Upper lobe of left lung (tissue), 6 donors: Measurements from ENCODE around the gene C12orf75. TPM values are rescaled to one million over a fixed set of nuclear protein-coding genes. Genes with fewer than 3 reads are reported as not detected.

Experiments
- ATAC-seq, 2 donors: fragments of 200-7000 bp; cut with Tn5 transposase; one replicate each; pipeline ENCODE4 v1.9.1; 2022; ENCODE audit warnings: mild to moderate bottlenecking in 2 of 2, moderate library complexity in 2 of 2; ENCODE audit not compliant: low FRiP score in 2 of 2
- DNase-seq, 2 donors: peaks; one replicate each; pipeline ENCODE4 v3.0.0-alpha.2; 2019 to 2020
- H3K27ac ChIP-seq, 4 donors: fragments of 200-600 bp; sonication (generic); one replicate each; pipeline ENCODE4 v1.5.1; 2016 to 2019
- H3K27me3 ChIP-seq, 4 donors: fragments of 200-600 bp; sonication (generic); one replicate each; pipeline ENCODE4 v1.5.1; 2017 to 2019
- H3K36me3 ChIP-seq, 4 donors: fragments of 200-600 bp; sonication (generic); one replicate each; pipeline ENCODE4 v1.5.1; 2016 to 2019
- H3K4me1 ChIP-seq, 4 donors: fragments of 200-600 bp; sonication (generic); one replicate each; pipeline ENCODE4 v1.5.1; 2018 to 2019
- H3K4me3 ChIP-seq, 4 donors: fragments of 200-600 bp; sonication (generic); one replicate each; pipeline ENCODE4 v1.5.1; 2017 to 2019; ENCODE audit warnings: mild to moderate bottlenecking in 2 of 4, moderate library complexity in 1 of 4
- H3K9me3 ChIP-seq, 4 donors: fragments of 200-600 bp; sonication (generic); one replicate each; pipeline ENCODE4 v1.5.1; 2018 to 2019
- CTCF ChIP-seq, 6 experiments: fragments of 450-650 bp in 4 of 6; fragments of 200-600 bp in 2 of 6; sonication (generic) in 2 of 6; IDR thresholded peaks; one replicate each; pipeline ENCODE4 v1.5.1; 2016 to 2019; ENCODE audit warnings: antibody characterized with exemption in 6 of 6
- EP300 ChIP-seq, 4 donors: sonication (generic); formaldehyde crosslinking; IDR thresholded peaks; one replicate each; pipeline ENCODE4 v1.5.1; 2017; ENCODE audit warnings: antibody characterized with exemption in 4 of 4, control low read depth in 2 of 4
- POLR2A ChIP-seq, 4 donors: fragments of 450-650 bp; IDR thresholded peaks; one replicate each; pipeline ENCODE4 v1.5.1; 2016 to 2017; ENCODE audit warnings: antibody characterized with exemption in 4 of 4, mild to moderate bottlenecking in 2 of 4
- POLR2AphosphoS5 ChIP-seq, 2 donors: sonication (generic); formaldehyde crosslinking; IDR thresholded peaks; one replicate each; pipeline ENCODE4 v1.5.1; 2017; ENCODE audit warnings: antibody characterized with exemption in 2 of 2
- WGBS, 2 donors: methylation state at CpG; one replicate each; pipeline ENCODE4 v1.1.5; 2017 to 2018; 5-methylcytosine and 5-hydroxymethylcytosine counted together
- total RNA-seq, 6 donors: library from RNA; depleted of rRNA in 4 of 6; stranded (reverse); fragments of >200 nt in 4 of 6; gene quantifications; one replicate each; pipeline versions ENCODE4 v1.1.0 to v1.2.1, GENCODE V29; 2016 to 2021
- donor health status: DM: no; HTN: no; CAD: no; lungs with moderate emphysema.
- donor health status: DM: no; HTN: yes; CAD: no; lungs with severe emphysema.

C12orf75 gene
- total RNA-seq, 6 donors from 2014 or later, result 1.0 to 15.0 (median 6.2) TPM

DNA sequence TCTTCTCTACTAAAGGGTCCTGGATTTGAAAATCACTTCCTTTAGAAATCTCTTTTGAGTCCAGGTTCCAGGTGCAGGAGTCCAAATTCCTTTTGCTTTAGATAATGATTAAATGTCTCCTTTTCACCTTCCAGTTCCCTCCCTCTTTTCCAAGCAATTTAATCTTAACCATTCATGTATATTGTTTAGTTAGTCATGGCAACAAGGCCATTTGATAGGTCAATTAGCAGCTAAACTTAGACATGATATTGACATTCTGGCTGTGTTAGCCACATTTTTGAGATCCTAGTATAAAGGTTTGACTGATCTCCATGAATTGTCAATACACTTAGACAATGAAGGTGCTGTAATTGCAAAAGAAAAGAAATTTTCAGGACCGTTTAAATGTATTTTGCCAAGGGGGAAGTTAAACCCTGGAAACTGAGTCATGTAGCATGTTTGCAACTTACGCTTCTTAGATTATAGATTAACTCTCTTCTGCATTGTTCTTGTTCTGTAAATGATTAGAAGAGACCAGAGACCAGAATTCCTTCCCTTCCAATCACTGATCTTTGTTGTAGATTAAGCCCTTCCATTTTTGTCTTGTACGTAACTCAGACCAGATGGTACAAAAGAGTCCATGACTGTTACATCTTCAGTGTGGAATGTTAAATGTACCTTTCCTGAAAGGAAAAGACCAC is 12.4 kb upstream of the C12orf75 start:
- DNase-seq, result no peak
- Histone ChIP-seq H3K9me3 (peaks cover 0 to 8% (median 0%) of the 10 kb centered on the region in 4 donors), H3K36me3 (no peaks in the 10 kb centered on the region), H3K4me1 (no peaks in the 10 kb centered on the region), H3K4me3 (no peak overlapping the region), H3K27me3 (no peaks in the 10 kb centered on the region), H3K27ac (no peak overlapping the region)
- TF ChIP-seq POLR2A (IDR thresholded peaks at IDR 0.05) (no peak), CTCF (IDR thresholded peaks at IDR 0.05) (no peak), EP300 (IDR thresholded peaks at IDR 0.05) (no peak), POLR2AphosphoS5 (IDR thresholded peaks at IDR 0.05) (no peak)
- WGBS, 2 donors, result 86 to 90% methylated on average over 3 of the region's 3 CpGs
- no peak for ATAC-seq

DNA sequence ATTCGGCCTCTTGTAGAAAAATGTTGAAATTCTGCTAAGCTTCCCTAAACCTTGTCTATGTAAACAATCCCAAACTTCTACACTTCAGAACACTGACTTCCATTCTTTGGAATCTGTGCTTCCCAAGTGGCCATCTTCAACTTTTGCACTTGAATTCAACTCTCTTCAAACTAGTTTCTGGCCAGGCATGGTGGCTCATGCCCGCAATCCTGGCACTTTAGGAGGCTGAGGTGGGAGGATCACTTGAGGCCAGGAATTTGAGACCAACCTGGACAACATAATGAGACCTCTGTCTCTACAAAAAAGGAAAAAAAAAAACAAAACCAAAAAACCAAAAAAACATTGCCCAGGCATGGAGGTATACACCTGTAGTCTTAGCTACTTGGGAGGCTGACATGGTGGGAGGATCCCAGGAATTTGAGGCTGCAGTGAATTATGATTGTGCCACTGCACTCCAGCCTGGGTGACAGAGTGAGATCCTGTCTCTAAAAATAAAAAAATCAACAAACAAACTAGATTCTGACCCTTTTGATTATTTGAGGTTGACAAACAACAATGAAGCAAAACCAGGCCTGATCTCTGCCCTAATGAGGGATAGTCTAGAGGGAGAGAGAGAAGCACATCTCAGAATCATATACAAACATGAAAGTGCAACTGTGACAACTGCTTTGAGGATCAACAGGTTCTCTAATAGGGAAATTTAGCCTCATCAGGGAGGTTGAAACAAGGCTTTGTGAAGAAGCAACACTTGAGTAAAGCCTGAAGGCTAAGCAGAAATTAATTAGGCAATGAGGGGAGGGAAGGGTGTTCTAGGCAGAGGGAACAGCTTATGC is 11.6 kb upstream of the C12orf75 start:
- DNase-seq (no peak), ATAC-seq (no peak)
- Histone ChIP-seq H3K4me3 (no peak overlapping the region), H3K27me3 (no peaks in the 10 kb centered on the region), H3K36me3 (no peaks in the 10 kb centered on the region), H3K4me1 (no peaks in the 10 kb centered on the region), H3K27ac (no peak overlapping the region), H3K9me3 (peaks cover 0 to 4% (median 0%) of the 10 kb centered on the region in 4 donors)
- WGBS, 2 donors, result 52 to 94% methylated on average over 2 of the region's 2 CpGs
- no peak for TF ChIP-seq EP300 (IDR thresholded peaks at IDR 0.05)

DNA sequence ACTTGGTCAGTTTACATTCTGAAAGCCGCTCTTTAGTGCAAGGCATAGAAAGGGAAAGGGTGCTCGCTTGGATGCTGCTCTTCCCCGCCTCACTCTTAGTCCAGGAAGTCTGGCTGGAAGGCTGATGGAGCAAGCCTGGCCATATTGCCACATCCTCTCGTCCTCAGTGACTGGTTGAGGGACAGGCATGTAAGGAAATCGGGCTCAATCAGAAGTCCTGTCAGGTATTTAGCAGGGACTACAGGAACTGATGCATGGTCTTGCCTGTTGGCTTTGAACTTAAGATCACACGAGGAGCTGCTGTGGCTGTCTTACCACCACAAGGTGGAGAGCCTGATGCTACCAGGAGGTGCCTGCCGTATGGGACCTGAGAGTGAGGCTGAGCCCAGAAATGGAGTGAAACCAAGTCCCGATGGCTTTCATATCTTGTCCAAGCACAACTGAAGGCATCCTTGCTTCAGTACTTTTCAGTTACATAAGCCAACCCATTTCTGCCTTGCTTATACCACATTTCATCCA is 10.7 kb upstream of the C12orf75 start:
- no peaks in the 10 kb centered on the region for H3K36me3 ChIP-seq
- ATAC-seq, result no peak

GRCh38 chr12:105321125-105321524 is 9.4 kb upstream of the C12orf75 start:
- no peak for DNase-seq
- TF ChIP-seq POLR2AphosphoS5 (IDR thresholded peaks at IDR 0.05) (no peak), EP300 (IDR thresholded peaks at IDR 0.05) (no peak), POLR2A (IDR thresholded peaks at IDR 0.05) (no peak)
- no peak overlapping the region for H3K27ac ChIP-seq
- H3K36me3 ChIP-seq, result no peaks in the 10 kb centered on the region
- no peak overlapping the region for H3K4me3 ChIP-seq
- H3K27me3 ChIP-seq, result no peaks in the 10 kb centered on the region
- H3K4me1 ChIP-seq, result no peaks in the 10 kb centered on the region
- ATAC-seq, result no peak
- WGBS, 2 donors, result 20 to 62% methylated on average over 1 to 2 of the region's 2 CpGs
- H3K9me3 ChIP-seq, result no peaks in the 10 kb centered on the region

More for the DNA sequence above, 10.7 kb upstream of the C12orf75 start:
- Histone ChIP-seq H3K4me1 (no peaks in the 10 kb centered on the region), H3K27me3 (no peaks in the 10 kb centered on the region), H3K9me3 (no peaks in the 10 kb centered on the region), H3K27ac (no peak overlapping the region), H3K4me3 (no peak overlapping the region)
- 82% methylated on average over 6 to 8 of the region's 8 CpGs for WGBS, 2 donors
- no peak for TF ChIP-seq POLR2AphosphoS5 (IDR thresholded peaks at IDR 0.05)
- TF ChIP-seq POLR2A (IDR thresholded peaks at IDR 0.05), result no peak
- no peak for TF ChIP-seq EP300 (IDR thresholded peaks at IDR 0.05)
- TF ChIP-seq CTCF (IDR thresholded peaks at IDR 0.05), result no peak
- DNase-seq, result no peak

DNA sequence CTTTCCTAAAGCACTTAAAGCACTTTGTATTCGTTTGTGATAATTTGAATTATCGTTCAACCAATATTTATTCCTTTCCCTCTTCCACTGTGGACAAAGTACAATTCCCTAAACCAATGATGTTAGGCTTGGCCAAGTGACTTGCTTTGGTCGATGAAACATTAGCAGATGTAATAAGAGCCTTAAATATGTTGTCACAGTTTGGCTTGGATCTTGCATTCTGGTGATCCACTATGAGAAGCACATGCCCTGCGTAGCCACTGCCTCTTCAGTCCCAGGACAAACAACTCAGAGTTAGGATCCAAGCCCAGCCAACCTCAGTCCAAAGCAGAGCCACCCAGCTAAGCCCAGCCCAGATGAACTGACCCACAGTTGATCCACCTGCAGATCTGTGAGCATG is 8.4 kb upstream of the C12orf75 start:
- Histone ChIP-seq H3K27me3 (no peaks in the 10 kb centered on the region), H3K9me3 (no peaks in the 10 kb centered on the region), H3K27ac (no peak overlapping the region), H3K4me3 (no peak overlapping the region), H3K36me3 (no peaks in the 10 kb centered on the region), H3K4me1 (no peaks in the 10 kb centered on the region)
- TF ChIP-seq EP300 (IDR thresholded peaks at IDR 0.05) (no peak), CTCF (IDR thresholded peaks at IDR 0.05) (no peak), POLR2A (IDR thresholded peaks at IDR 0.05) (no peak), POLR2AphosphoS5 (IDR thresholded peaks at IDR 0.05) (no peak)
- WGBS, 2 donors, result 87 to 88% methylated on average over 4 of the region's 4 CpGs
- ATAC-seq (peak in 1 of 2 donors; percentile 88), DNase-seq (no peak)
